NCI-H2029 treated with DMSO at 0.1 percent for 48 hours (cell line): ENCODE measurements around the gene DCPS.
A peak's percentile ranks its signal among the peaks of the same experiment; 100 is the strongest.
"Not testable (repeated sequence)": the region's sequence is repeated elsewhere in the genome, so short reads cannot be mapped to it uniquely, and the experiment has no call there.

Experiments
- DNase-seq: peaks from one replicate; lab custom pipeline; 2025; lab: John Stamatoyannopoulos, UW

DCPS gene

DNA sequence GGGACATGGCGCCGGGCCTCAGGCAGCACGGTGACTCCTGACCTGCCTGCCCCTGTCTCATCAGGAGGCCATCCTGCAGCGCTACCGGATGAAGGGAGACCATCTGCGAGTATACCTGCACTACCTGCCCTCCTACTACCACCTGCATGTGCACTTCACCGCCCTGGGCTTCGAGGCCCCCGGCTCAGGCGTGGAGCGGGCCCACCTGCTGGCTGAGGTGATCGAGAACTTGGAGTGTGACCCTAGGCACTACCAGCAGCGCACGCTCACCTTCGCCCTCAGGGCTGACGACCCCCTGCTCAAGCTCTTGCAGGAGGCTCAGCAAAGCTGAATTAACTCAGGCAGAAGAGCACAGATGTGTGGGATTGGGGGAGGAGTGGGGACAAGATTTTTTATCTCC is 41.4 kb downstream of the DCPS start:
- DNase-seq: no peak

DNA sequence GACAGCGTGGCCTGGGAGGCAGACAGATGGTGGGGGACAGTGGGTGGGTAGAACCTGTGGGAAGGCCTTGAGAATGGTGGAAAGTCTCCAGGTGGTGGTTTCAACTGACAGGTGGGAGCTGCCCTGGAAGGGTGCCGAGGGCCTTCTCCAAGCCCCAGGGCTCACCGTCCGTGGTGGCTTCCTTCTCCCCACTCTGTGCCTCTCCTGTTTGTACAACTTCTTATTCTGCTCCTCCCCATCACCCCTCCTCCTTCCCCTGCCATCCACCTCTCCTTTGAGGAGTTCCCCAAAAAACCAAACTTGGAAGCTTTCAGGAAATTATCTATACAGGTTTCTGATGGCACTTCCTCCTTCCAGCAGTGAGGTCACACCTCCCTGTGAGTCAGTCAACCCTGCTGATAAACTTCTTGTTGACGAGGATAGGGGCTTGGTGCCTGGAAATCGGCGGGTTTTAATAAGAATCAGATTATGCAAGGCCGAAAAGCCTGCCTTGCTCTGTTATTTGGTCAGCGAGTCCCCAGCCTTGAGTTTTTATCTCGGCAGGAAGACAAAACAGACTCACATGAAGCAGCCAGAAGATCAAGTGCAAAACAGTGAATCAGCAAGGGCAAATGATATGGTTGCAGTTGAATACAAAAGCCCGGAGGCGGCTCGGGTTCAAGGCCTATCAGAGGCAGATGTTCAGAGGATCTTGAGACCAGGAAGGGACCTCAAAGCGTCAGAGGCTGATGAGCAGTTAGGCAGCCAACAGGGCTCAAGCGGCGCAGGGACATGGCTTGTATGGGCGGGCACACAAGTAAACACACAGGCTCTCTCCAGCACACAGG is 42.1 kb downstream of the DCPS start:
- DNase-seq: no peak

DNA sequence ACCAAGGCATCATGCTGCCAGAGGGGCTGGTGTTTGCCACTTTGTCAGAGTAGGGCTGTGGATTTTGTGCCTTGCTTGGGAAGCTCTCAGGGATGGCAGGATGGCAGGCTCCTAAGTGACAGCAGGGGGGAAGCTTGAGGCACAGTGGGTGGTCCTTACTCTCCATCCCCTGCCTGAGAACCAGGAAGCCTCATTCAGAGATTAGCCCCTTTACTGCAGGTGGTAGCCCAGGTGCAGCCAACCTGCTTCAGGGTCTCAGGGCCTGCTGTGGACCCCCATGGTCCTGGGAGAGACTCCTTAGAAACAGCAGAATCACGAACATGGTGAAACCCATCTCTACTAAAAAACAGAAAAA is 42.7 kb downstream of the DCPS start:
- no peak for DNase-seq

DNA sequence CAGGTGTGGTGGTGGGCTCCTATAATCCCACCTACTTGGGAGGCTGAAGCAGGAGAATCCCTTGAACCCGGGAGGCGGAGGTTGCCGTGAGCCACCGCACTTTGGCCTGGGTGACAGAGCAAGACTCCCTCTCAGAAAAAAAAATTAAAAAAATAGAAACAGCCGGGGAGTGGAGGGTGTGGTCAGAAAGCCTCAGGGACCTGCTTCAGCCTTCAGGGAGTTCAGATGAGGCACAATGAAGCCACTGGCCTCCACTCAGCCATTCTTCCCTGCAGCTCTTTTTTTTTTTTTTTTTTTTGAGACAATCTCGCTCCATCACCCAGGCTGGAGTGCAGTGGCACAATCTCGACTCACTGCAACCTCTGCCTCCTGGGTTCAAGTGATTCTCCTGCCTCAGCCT is 43.1 kb downstream of the DCPS start:
- DNase-seq: not testable (repeated sequence)

DNA sequence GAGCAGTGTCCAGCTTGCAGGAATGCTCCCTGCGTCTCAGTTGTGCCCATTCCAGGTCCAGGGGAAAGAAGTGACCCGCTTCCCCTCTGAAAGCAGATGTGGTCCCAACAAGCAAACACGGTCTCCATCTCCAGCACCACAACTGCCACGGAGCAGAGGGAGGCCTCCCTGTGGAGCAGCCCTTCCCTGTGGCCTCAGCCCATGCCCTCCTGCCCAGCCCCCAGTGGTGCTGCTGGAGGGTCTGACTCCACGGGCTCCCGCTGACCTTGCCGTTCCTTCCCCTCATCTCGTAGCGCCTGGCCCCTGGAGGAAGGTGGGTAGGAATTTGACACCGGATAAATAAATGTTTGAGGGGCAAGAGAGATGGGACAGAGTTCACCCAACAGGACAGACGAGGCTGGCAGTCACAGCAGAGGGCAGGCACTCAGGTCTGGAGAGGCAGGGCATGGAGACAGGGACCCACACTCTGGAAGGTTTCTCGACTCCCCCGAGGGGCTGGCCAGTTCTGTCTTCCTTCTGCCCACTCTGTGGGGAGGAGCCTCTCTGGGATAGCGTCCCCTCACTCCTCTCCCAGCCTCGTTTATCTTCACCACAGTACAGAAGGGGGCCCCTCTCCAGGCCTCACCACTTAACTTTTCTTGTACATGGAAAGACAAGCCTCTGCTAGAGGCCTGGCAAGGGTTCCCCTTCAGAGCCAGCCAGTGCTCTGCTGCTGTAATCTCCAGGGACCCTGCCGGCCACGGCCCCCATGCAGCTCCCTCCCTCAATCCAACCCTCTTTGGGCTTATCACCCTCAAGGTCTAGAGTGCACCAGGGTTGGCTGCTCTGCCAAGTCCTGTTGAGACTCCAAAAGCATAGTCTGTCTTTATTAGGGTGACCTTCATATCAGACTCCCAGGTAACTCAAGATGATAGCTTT is 44.1 kb downstream of the DCPS start:
- DNase-seq: no peak

DNA sequence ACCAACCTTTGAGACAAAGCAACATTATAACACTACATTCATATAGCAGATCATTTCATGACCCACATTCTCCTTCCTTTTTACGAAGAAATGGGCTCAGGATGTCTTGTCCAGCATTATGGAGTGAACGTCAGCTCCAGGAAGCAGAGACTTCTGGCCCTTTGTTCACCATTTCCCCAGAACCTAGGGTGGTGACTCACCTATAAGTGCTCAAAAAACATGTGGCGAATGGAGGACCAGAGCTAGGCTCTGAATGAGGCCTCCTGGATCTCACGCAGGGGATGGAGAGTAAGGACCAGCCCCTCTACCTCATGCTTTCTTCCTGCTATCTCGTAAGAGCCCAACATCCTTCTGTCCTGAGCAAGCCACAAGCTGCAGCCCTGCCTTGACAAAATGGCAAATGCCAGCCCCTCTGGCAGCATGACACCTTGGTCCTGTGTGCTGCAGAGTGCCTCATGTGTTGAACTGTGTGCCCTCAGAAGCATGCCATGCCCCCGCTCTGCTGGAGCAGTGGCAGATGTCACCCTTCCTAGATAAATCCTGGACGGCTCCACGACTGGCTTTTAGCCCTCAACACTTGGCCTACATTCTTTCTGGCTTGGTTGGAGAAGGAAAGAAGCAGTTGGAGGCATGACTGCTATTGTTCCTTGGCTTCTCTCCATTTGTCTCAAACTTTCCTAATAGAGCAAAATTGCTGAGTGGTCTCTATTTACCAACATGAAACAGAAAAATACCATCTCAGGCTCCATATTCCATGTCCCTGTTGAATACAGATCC is 45.1 kb downstream of the DCPS start:
- DNase-seq: no peak

DNA sequence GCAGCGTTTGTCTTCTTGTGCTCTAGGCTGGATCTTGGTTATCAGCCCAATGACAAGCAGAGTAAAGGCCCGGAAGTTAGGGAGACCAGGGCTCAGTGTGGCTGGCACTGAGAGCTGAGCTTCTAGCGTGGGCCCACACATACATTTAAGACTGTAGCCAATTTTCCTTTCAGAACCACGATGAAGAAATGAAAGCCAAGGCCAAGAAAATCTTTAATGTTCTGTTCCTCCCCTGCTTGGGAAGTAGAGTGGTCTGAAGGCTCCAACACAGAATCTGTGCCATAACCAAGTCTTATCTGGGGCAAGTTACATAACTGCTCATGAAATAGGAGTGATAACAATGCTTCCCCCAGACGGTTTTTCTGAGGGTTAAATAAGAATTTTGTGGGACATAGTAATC is 47.0 kb downstream of the DCPS start:
- DNase-seq: no peak

DNA sequence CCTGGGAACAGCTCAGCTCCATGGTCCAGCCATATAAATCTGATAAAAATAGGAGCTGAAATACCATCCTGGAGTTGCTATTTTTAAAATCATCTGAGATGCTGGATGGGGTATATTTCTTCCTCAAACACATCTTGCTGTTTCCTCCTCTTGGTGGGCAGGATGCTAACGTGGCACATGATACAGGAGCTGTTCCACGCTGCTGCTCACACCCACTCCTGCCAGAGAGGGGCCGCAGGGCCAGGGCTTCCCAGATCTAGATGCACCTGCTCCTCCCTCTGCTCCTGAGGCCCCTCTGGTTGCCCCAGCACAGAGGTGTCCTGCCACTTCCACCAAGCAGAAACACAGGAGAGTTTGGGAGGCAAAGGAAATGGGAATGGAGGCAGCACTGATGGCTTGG is 48.3 kb downstream of the DCPS start:
- no peak for DNase-seq

DNA sequence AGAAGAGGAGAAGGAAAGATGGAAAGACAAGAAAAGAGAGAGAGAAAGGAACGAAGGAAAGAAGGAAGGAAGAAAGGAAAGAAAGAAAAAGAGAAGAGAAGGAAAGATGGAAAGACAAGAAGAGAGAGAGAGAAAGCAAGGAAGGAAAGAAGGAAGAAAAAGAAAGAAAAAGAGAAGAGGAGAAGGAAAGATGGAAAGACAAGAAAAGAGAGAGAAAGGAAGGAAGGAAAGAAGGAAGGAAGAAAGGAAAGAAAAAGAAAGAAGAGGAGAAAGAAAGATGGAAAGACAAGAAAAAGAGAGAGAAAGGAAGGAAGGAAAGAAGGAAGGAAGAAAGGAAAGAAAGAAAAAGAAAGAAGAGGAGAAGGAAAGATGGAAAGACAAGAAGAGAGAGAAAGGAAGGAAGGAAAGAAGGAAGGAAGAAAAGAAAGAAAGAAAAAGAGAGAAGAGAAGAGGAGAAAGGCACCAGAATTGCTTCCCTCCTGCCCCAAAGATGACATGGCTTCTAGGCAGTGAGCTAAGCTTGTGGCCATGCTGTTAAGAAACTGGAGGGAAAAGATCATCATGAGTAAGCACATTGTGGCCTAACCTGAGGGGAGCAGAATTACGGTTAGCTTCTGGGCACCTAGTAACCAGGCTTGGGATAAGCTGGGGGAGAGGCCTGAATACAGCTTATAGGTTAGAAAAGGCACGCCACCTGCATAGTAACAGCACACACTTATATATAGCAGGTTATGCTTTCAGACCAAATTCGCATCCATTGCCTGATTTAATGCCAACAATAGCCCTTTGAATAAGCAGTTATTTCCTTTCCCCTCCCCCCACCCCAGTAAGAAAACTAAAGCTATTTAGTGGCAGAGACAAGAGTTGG is 49.3 kb downstream of the DCPS start:
- DNase-seq: no peak

DNA sequence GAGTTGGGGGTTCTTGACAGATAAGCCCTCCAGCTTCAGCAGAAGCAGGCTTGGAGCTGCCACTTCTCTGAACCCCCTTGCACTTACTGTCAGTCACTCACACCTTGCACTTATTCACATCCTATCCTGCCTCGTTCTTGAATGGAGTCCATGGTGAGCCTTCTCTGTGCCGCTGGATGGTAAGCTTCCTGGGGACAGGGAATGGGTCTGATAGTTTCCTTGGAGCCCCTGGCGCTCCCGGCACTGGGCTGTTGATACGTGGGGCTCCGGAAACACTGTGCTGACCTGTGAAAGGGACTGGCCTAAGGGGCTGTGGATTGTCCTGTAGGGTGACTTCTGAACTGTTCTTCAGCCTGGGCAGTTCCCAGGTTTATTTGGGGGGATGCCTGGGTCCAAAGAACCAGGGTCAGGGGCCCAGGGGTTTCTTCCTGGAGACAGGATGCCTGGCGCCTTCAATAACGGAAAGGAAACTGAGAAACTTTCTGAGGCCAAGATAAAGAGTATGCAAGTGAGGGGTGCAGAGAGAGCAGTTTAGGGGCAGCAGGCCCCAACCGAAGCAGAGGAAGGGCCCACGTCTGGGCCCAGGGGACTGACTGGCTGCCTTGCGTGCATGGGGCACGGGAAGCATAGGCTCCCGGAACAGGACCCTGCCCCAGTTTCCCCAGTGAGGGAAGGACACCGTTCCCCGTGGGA is 50.9 kb downstream of the DCPS start:
- DNase-seq: no peak

DNA sequence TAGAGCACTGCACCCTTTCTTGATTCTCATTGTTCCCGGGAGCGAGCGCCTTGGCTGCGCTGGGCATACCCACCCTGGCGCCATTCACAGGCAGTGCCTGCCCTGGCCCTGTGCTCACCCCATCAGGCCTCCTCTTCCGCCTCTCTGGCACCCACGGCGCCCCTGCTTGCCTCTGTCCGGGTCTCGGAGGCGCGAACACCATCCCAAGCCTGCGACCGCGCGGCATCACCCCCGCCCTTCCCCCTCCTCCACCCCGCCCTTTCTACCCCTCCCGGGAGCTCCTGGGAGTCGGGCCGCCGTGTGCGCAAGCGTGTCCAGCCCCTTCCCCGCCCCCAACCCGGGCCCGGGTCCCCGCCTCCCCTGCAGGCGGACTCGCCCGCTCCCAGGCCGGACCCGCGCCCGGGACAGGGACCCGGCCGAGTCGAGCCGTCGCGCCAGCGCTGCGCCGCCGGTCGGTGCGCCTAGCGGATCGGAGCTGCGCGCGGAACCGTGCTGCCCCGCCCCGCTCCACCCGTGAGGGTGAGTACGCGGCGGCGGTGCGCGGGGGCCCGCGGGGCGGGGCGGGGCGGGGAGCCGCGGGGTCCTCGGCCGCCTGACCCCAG is 51.6 kb downstream of the DCPS start, which contains the start of gene ST3GAL4:
Gene ST3GAL4 (plus strand): TSS at position 363 of the 602 bp plus-strand sequence. CDS start 50,470 bp downstream, outside the sequence.
- no peak for DNase-seq

DNA sequence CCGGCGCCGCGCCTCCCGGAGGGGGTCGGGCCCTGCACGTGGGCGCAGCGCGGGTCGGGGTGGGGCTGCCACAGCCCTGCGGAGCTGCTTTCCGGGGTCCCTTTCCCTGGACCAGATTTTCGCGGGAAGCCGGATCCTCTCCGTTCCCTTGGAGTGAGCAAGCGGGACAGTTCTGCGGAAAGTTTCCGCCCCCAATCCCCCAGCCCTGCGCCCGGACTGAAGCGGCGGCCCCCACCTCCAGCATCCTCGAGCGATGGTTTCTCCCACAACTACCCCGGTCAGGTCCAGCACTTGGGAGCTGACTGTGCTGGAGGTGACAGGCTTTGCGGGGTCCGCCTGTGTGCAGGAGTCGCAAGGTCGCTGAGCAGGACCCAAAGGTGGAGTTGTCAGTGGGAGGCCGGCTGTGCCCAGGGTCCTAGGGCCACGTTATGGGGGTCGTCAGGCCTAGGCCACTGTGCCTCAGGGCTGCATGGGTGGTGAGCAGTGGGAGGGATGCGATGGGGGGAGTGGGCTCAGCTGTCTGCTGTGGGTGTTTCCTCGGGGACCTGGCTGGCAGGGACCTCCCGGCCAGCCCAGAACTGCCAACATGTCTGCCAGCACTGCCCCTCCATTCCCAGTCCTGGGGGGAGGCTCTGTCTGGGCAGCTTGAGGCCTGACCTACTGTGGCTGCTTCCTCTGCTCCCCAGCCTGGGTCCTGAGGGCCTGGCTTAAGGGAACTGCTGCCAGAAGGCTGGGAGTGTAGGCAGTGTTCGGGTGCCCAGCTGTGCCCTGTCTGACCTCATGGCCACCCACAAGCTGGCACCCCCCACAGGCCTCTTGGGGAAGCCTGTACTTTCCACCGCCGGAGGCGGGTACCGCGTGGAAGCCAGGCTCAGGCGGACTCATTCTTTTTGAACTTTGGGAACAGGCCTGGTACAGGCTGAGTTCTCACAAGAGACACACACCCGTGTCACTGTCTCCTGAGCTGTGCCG is 52.4 kb downstream of the DCPS start:
- no peak for DNase-seq

DNA sequence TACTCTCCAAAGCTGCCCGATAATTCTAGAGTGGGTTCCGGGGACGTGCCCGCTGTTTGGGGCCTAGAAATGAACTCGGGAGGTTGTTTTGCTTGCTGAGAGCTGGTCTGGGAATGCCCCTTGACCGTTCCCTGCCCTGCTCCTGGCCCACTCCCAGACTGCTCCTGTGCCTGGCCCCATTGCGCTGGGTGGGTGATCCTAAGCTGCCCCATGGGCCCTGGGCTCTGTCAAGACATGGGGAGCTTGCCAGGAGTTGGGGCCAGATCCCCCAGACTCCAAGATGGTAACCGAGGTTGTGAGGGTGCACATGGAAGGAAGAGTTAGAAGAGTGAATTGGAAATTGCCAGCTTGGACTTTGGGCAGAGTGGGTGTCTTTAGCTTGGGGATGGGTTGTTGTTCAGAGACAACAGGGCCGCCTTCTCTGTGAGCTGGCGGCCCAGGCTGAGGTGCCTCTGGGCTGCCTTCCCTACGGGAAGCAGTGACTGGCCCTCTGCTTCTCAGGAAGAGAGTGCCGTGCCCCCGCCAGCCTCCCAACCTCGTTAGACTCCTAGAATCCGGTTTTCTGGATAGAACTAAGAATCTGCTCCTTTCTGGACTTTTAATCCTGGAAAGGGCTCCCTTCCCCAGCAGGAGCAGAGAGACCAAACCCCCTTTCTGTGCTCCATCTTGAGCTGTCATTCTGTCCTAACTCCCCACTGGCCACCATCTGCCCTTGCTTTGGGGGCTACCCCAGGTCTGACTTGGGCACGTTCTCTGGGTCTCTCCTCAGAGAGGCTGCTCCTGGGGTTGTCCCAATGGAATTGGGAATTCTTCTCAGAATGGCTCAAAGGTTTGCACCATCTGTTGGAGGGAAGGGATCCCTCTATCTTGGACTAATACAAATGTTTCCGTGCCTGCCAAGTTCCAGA is 53.4 kb downstream of the DCPS start:
- DNase-seq: no peak

DNA sequence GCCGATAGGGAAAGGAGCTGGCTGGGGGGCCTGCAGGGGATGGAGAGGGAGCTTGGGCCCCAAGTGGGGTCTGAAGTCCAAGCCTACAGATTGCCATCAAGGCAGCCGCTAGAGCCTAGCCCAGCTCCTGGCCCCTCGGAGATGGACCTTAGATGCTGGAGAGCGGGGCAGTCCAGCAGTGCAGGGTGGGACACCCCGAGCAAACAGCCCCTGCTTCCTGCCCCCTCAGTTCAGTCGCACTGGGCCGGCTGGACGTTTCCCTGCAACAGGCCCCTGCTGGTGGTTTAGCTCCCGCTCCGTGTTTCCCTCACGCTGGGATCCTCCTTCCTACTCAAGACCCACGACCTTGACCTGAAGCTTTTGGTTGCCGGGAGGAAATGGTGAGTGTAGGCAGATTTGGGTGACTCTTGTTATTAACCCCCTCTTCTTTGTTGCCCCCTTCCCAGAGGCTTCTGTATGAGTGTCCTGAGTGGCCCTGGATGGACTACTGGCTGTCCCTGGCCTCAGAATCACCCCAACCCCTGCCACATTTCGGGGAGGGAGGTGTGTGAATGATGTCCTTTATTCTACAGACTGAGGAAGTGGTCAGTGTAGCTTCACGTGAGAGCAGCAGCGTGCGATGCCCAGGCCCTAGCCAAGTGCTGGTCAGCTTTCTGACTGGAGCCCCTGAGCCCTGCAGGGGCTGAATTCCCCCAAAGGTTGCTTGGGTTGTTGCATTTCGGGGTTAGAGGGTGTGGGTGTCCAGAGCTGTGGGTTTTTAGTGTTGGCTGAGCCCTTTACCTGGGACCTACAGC is 54.3 kb downstream of the DCPS start:
- DNase-seq: no peak

DNA sequence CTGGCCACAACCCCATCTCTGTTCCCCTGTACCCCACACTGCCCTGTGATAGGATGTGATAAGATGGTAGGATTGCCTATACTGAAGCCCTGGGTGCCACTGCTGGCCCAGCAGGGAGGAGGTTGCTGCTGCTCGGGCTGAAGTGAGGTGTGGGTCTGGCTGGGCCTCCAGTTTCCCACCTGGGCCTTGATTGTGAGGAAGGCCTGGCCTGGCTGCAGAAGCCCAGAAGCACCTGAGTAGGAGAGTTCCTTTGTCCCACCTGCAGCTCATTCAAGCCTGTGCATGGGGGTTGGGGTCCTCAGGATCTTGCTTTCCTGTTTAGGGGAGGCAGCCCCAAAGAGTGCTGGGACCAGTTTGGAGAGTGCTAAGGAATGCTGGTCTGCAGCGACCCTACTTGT is 54.9 kb downstream of the DCPS start:
- DNase-seq: no peak

DNA sequence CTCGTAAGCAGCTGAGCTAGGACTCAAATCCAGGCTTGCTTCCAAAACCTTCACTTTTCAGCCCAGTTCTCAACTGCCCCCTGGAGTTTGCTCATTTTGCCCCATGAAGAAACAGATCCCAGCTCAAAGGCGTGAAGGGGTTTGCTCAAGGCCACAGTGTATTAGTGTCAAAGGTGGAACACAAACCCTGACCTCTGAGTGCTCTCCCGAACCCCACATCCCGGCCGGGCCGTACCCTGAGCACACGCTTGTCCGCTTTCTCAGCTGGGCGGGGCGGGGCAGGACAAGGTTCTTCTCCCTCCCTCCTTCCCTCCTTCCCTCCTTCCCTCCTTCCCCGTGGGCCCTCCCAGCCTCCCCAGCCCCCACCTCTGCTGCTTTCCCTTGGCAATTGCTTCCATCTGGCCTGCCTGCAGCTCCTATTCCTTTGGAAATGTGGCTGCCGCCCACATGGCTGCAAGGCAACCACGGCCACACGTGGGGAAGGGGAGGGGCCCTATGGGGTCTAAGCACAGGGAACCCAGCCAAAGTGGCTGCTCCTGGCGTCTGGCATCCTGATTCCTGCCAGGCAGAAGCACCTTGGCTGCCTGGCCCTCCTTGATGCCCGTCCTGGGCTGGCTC is 55.7 kb downstream of the DCPS start:
- peak; percentile 94 for DNase-seq

DNA sequence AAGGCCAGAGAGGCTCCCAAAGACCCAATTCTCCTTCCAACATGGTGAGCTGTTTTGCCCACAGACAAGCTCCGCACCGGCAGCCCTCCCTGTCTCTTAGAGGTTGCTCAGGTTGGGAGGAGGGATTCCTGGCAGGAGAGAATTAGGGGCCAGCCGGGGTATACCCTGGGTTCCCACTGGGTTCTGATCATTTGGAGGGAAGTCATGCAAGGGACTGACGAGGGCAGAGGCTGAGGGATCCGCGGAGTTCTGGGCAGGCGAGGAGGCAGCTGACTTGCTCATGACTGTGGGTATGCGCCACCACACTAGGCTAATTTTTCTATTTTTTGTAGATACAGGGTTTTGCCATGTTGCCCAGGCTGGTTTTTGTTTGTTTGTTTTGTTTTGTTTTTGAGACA is 56.2 kb downstream of the DCPS start:
- DNase-seq: no peak
